ENCODE measurements around the gene KLK10.
"Not testable (repeated sequence)": the region's sequence is repeated elsewhere in the genome, so short reads cannot be mapped to it uniquely, and the experiment has no call there.

KLK10 gene

DNA sequence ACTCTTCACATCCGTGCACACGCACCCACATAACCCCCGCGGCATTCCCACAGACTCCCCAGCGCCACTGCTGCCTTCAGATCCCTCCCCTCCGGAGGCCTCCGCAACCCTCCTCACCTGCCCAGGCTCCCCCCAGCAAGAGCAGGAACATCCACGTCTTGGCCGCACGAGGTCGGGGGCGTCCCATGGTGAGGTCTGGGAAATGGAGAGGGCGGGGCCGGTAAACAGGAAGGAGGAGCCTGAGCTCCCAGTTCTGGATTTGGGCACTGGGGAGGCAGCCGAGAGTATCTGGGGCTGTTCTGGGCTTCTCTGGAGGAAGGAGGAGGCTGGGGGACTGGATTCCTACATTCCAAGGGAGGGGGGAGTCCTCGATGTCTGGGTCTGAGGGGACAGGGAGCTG is 18.5 kb downstream of the KLK10 start:
- DNase-seq, result no peak

- no peak for DNase-seq
Observed at GRCh38 chr19:51000426-51000825, 19.1 kb downstream of the KLK10 start.

DNA sequence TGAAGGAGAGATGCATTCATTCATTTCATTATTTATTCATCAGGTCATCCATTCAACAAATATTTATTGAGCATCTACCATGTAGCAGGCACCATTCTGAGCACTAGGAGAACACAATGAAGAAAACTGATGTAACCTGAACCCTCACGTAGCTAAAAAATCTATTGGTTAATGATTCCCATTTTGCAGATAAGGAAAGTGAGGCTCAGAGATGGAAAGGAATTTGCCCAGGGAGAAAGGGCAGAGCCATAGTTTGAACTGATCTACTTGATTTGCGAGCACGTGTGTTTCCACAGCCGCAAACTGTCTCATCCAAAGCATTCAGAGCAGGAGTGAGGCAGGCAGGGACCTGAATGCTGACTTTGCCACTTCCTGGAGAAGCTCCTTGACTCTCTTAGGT is 20.8 kb downstream of the KLK10 start:
- DNase-seq, result no peak

DNA sequence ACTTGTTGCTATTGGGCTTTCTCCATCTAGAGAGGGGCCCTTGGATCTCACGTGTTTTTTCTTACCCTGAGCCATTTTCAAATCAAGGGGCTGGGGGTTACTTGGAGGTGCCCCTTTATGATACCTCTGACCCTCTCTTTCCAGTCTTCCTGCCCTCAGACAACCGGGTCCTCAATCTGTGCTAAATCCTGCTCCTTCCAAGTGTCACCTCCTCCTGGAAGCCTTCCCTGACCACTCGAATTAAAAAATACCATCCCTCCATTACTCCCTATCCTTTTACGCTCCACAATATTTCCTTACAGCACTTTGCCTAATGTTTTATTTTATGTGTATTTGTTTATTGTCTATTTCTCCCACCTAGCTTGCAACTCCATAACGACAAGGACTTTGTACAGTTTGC is 21.4 kb downstream of the KLK10 start:
- DNase-seq, result no peak

- no peak for DNase-seq
Observed at GRCh38 chr19:50994129-50994528, 25.4 kb downstream of the KLK10 start.

DNA sequence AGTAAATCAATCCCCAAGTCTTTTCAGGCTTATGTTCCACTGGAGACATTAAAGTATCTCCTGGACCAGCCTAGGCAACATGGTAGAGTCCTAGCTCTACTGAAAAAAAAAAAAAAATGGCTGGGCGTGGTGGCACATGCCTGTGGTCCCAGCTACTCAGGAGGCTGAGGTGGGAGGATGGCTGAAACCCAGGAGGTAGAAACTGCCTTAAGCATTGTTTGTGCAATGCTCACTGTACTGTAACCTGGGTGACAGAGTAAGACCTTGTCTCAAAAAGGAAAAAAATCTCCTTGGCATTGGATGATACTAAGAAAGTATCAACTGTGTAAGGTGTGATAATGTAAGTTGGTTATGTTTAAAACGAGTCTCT is 26.9 kb downstream of the KLK10 start:
- no peak for DNase-seq

DNA sequence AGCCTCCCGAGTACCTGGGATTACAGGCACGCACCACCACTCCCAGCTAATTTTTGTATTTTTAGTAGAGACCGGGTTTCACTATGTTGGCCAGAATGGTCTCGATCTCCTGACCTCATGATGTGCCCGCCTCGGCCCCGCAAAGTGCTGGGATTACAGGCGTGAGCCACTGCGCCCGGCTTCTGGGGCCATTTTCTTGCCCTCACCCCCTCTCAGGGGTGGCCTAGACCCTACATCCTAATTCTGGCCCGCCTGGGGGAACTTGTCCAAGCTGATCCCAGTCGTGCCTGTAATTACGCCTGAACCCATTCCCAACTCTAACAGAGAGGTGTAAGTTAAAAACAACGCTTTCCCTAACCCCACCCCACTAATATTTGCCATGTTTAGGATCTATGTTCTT is 35.1 kb downstream of the KLK10 start:
- DNase-seq, result not testable (repeated sequence)

DNA sequence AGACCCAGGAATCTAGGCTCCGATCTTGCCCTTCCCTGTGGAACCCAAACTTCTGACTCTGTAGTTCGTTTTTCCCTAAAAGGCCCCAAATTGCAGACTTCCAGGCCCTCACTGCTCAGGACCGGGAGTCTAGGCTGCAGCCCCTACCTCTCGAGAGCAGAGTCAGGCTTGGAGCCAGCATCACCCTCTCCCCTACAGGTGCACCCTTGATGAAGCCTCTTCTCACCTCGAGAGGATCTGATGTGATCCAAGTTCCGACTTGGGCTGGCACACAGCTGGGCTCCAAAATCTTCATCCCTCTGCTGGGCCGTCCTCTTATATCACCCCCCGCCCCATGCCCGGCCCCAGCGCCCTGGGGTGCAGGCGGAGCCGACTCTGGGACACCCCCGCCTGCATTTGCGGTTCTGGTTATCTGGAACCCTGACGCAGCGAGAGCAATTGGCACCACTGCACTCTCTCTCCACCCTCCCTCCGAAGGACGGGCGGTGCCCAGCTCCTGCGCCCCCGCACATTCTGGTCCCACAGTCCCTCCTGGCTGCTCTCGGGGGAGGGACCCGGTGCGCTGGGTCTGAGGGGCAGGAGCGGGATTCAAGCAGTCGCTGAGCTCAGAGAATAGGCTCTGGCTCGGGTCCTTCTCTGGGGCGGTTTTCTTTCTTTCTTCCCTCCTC is 35.8 kb downstream of the KLK10 start, which contains the start of gene KLK7:
Gene KLK7, minus strand, starts transcription at position 293 of the 668 bp plus-strand sequence. CDS start 1,518 bp downstream, outside the sequence.
- no peak for DNase-seq

GRCh38 chr19:50982186-50982585 is 37.3 kb downstream of the KLK10 start:
- no peak for DNase-seq

GRCh38 chr19:50981587-50982146 is 37.8 kb downstream of the KLK10 start:
- no peak for DNase-seq

GRCh38 chr19:50980208-50980607 is 39.3 kb downstream of the KLK10 start:
- DNase-seq, result no peak

DNA sequence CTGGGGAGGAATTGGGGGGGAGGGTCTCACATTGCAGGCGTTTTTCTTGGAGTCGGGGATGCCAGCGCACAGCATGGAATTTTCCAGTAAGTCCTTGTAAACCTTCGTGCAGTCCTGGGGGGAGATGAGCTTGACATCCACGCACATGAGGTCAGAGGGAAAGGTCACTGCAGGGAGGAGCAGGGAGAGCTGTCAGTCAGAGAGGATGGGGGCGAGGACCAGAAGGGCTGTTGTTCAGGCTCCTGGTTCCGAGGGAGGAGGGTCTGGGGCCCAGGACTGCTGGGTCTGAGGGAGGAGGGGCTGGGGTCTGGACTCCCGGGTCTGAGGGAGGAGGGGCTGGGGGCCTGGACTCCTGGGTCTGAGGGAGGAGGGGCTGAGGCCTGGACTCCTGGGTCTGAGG is 39.8 kb downstream of the KLK10 start:
- DNase-seq, result no peak

DNA sequence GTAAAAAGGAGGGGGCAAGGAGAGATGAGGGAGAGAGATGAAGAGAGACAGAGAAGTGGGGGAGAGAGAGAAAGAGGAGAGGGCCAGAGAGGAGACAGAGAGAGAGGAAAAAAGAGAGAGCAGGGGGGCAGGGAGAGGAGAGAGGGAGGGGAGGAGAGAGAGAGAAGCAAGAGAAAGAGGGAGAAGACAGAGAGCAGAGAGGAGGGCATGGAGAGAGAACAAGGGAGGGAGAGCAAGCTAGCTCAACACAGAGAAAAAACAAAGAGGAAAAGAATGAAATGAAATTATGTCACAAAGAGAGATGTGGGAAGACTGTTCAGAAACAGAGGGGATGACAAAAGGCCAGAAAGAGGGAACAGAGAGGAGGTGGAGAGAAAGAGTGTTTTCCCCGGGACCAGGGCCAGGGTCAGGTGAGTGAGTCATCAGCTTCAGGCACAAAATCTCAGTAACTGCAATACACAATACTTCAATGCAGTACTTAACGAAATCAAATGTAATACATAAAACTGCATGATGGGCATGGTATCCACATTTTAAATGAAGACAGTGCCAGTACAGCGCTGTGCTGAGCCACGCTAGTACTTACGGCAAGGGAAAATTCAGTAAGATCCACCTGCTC is 40.6 kb downstream of the KLK10 start:
- no peak for DNase-seq

- DNase-seq, result no peak
Observed at GRCh38 chr19:50977626-50978025, 41.9 kb downstream of the KLK10 start.

GRCh38 chr19:50975766-50976165 is 43.7 kb downstream of the KLK10 start:
- DNase-seq, result no peak

- no peak for DNase-seq
Observed at GRCh38 chr19:50974702-50975556, 44.6 kb downstream of the KLK10 start.

DNA sequence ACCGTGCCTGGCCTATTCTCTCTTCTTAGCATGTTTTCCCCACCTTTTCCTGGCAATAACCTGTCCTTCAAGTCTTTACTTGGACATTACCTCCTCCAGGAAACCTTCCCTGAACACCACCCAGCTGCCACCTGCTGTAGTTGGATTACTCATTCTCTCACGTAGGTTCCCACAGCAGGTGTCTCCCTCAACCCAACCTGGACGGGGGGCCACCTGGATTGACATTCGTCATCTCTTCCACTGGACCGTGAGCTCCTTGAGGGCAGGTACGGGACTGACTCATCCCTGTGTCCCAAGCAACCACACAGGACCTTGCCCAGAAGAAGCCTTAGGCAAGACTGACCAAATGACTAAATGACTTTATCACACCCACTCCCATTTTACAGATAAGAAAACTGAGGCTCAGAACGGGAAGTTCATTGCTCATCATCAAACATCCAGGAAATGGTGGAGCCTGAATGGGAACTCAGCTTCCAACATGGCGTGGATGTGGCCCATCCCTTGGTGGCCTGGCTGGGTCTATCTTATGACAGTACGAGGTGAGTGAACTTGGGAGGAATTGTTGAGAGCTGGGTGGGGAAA is 46.6 kb downstream of the KLK10 start:
- DNase-seq, result no peak

- not testable (repeated sequence) for DNase-seq
Observed at GRCh38 chr19:50969810-50970209, 49.7 kb downstream of the KLK10 start.

DNA sequence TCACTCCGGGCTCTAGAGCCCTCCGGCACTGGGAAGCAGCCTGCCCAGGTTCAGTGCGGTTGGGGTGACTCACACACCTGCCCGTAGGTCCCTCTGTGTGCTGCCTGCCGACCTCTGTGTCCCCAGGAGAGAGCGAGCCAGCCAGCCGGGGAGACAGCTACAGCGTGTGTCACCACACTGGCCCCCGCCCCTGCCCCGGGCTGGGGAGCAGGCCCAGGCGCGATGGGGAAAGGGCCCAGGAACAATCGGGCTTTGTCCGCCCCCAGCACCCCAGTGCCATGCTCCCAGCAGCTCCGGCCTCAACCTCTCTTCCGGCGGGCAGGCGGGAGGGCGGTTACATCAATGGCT is 50.1 kb downstream of the KLK10 start, which contains the start of gene KLK6:
Gene KLK6, minus strand, starts transcription at position 179 of the 348 bp plus-strand sequence. CDS start 1,487 bp downstream, outside the sequence.
- DNase-seq, result no peak

DNA sequence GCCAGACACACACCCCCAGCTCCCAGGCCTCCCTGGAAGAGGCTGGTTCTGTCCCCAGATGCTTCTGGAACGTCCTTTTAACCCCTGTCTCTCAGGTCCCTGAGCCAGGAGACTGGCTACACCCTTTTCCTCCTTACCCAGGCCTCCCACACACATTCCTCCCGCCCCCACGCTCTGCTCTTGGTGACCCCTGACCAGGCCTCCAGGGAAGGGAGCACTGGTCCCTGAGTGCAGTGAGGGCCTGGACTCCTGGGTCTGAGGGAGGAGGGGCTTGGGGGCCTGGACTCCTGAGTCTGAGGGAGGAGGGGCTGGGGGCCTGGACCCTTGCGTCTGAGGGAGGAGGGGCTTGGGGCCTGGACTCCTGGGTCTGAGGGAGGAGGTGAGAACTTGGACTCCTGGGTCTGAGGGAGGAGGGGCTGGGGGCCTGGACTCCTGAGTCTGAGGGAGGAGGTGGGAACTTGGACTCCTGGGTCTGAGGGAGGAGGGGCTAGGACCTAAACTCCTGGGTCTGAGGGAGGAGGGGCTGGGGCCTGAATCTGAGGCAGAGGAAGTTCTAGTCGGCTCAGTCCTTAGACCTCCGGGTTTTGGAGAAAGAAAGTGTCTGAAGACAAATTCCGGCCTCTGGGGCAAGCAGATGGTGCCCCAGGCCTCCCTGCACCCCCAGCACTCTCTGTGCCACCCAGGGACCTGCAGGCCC is 50.6 kb downstream of the KLK10 start:
- no peak for DNase-seq

GRCh38 chr19:50967929-50968715 is 51.4 kb downstream of the KLK10 start:
- no peak for DNase-seq

GRCh38 chr19:50964266-50964665 is 55.2 kb downstream of the KLK10 start:
- DNase-seq, result no peak

Data from stimulated activated naive CD4-positive, alpha-beta T cell treated with Interleukin-2 at 50 U/mL for 16 hours (primary cell).